GM12878 (cell line): Measurements from ENCODE around the gene PELI1. TPM values are rescaled to one million over a fixed set of nuclear protein-coding genes. Genes with fewer than 3 reads are reported as not detected.

ENCODE experiments used
- ATAC-seq: fragments of 200-7000 bp; cut with Tn5 transposase; 3 replicates; pipeline ENCODE4 v1.9.1; 2020; ENCODE audit warnings: mild to moderate bottlenecking, moderate library complexity
- BruUV-seq: library from RNA; stranded (reverse); fragments of 400-500 nt; replicated peaks from 2 replicates; lab custom pipeline; 2021; lab: Mats Ljungman, UMichigan
- CTCF ChIA-PET: fragments of 300-600 bp; sonication (Branson Sonifier 250); formaldehyde crosslinking; extraction: SDS; loops from one replicate; lab custom pipeline; 2021; ENCODE audit warnings: inconsistent platforms; lab: Yijun Ruan, JAX
- POLR2A ChIA-PET: fragments of 350-600 bp; formaldehyde crosslinking; extraction: SDS; loops from one replicate; lab custom pipeline; 2021; ENCODE audit warnings: inconsistent platforms; lab: Charles Lee
- RAD21 ChIA-PET: fragments of 300-600 bp; sonication (Branson Sonifier 250); formaldehyde crosslinking; loops from one replicate; lab custom pipeline; 2023; ENCODE audit warnings: antibody characterized with exemption; ENCODE audit not compliant: unreplicated experiment; lab: Charles Lee
- SMC1A ChIA-PET: fragments of 300-600 bp; sonication (Branson Sonifier 250); formaldehyde crosslinking; loops from one replicate; lab custom pipeline; 2023; ENCODE audit not compliant: unreplicated experiment, uncharacterized antibody; lab: Charles Lee
- DNase-seq: peaks from one replicate; pipeline ENCODE4 v3.0.0-alpha.2; 2011; ENCODE audit warnings: low read depth, low spot score
- FAIRE-seq: peaks from 3 replicates; lab custom pipeline; 2011; peaks lifted over from hg19 to GRCh38; lab: Jason Lieb, UNC
- H2AFZ ChIP-seq: 2 replicates; pipeline ENCODE4 v1.6.0; 2011; ENCODE audit warnings: low read depth, low read length, control low read depth; ENCODE audit not compliant: control insufficient read depth
- H3K27ac ChIP-seq: 2 replicates; pipeline ENCODE4 v1.5.1; 2011; ENCODE audit warnings: control low read depth; ENCODE audit not compliant: control insufficient read depth, insufficient read depth
- H3K27me3 ChIP-seq, 2 experiments: replicated peaks in 1 of 2; 2 replicates each; pipeline versions ENCODE4 v1.6.0 to v1.6.1; 2011; ENCODE audit warnings: low read length in 1 of 2; ENCODE audit not compliant: control insufficient read depth in 2 of 2, insufficient read depth in 2 of 2
- H3K36me3 ChIP-seq, 2 experiments: 2 replicates each; pipeline ENCODE4 v1.5.1; 2011; ENCODE audit warnings: low read length in 1 of 2; ENCODE audit not compliant: control insufficient read depth in 2 of 2, insufficient read depth in 2 of 2
- H3K4me1 ChIP-seq: 2 replicates; pipeline ENCODE4 v1.6.1; 2011; ENCODE audit warnings: mild to moderate bottlenecking, low read length, moderate library complexity, mixed read lengths; ENCODE audit not compliant: control insufficient read depth, insufficient read depth
- H3K4me2 ChIP-seq: 2 replicates; pipeline ENCODE4 v1.6.0; 2011; ENCODE audit warnings: control low read depth; ENCODE audit not compliant: control insufficient read depth, insufficient read depth
- H3K4me3 ChIP-seq: fragments of 200-600 bp; sonication (generic); 2 replicates; pipeline ENCODE4 v1.5.1; 2016
- H3K79me2 ChIP-seq: 2 replicates; pipeline ENCODE4 v1.6.0; 2011; ENCODE audit warnings: low read length; ENCODE audit not compliant: control insufficient read depth, insufficient read depth
- H3K9ac ChIP-seq: 2 replicates; pipeline ENCODE4 v1.8.0; 2011; ENCODE audit warnings: low read length, control low read depth, mixed read lengths; ENCODE audit not compliant: control insufficient read depth, insufficient read depth
- H3K9me3 ChIP-seq: replicated peaks from 3 replicates; pipeline ENCODE4 v1.5.1; 2011; ENCODE audit warnings: mild to moderate bottlenecking, low read length; ENCODE audit not compliant: control insufficient read depth, insufficient read depth
- H4K20me1 ChIP-seq: 2 replicates; pipeline ENCODE4 v1.6.0; 2011; ENCODE audit not compliant: control insufficient read depth, insufficient read depth
- E2F8 ChIP-seq: fragments of 450-650 bp; IDR thresholded peaks from 2 replicates; pipeline ENCODE4 v1.6.1; 2018; ENCODE audit warnings: mild to moderate bottlenecking, low read depth, moderate library complexity; ENCODE audit not compliant: partially characterized antibody
- IRF3 ChIP-seq: fragments of 450-650 bp; IDR thresholded peaks from 2 replicates; pipeline ENCODE4 v1.6.1; 2014; ENCODE audit warnings: mild to moderate bottlenecking
- NFXL1 ChIP-seq: fragments of 450-650 bp; IDR thresholded peaks from 2 replicates; pipeline ENCODE4 v1.6.1; 2017; ENCODE audit warnings: antibody characterized with exemption, mild to moderate bottlenecking, borderline replicate concordance
- PAX8 ChIP-seq: fragments of 450-650 bp; IDR thresholded peaks from 2 replicates; pipeline ENCODE4 v1.6.1; 2017; ENCODE audit warnings: mild to moderate bottlenecking, moderate library complexity
- PBX3 ChIP-seq: IDR thresholded peaks from 2 replicates; pipeline ENCODE4 v1.6.1; 2011; ENCODE audit warnings: mild to moderate bottlenecking, low read depth, low read length, moderate library complexity; ENCODE audit not compliant: insufficient replicate concordance
- SIX5 ChIP-seq: IDR thresholded peaks from 2 replicates; pipeline ENCODE4 v1.6.1; 2011; ENCODE audit warnings: mild to moderate bottlenecking, low read depth, low read length, moderate library complexity; ENCODE audit not compliant: severe bottlenecking
- SKIL ChIP-seq: fragments of 450-650 bp; IDR thresholded peaks from 2 replicates; pipeline ENCODE4 v1.6.1; 2017; ENCODE audit warnings: mild to moderate bottlenecking, low read depth, inconsistent platforms; ENCODE audit not compliant: poor library complexity, severe bottlenecking
- TBL1XR1 ChIP-seq: IDR thresholded peaks from 2 replicates; pipeline ENCODE4 v1.6.1; 2012; ENCODE audit warnings: low read depth, low read length, improper control_type of control experiment
- USF1 ChIP-seq: IDR thresholded peaks from 2 replicates; pipeline ENCODE4 v1.6.1; 2011; ENCODE audit warnings: borderline replicate concordance, low read depth, mild to moderate bottlenecking, moderate library complexity, mixed read lengths, low read length; ENCODE audit not compliant: insufficient read depth; ENCODE audit errors: extremely low read length
- ZNF207 ChIP-seq: fragments of 450-650 bp; IDR thresholded peaks from 2 replicates; pipeline ENCODE4 v1.6.1; 2014; ENCODE audit warnings: antibody characterized with exemption, mild to moderate bottlenecking, borderline replicate concordance
- ZSCAN29 ChIP-seq: fragments of 450-650 bp; IDR thresholded peaks from 2 replicates; pipeline ENCODE4 v1.6.1; 2017; ENCODE audit warnings: mild to moderate bottlenecking, moderate library complexity
- WGBS: methylation state at CpG from one replicate; pipeline ENCODE4 v1.1.6; 2016; ENCODE audit warnings: low lambda C conversion rate; ENCODE audit not compliant: insufficient replicate concordance, insufficient coverage; ENCODE audit errors: missing lambda C conversion rate; 5-methylcytosine and 5-hydroxymethylcytosine counted together
- in situ Hi-C: fragments of 300-500 bp; cut with MboI; formaldehyde crosslinking; loops from 9 replicates; pipeline ENCODE4 v1.14.3; 2018; ENCODE audit warnings: mixed read lengths
- intact Hi-C: fragments of 100-400 bp; cut with micrococcal nuclease; formaldehyde crosslinking; loops from one replicate; pipeline ENCODE4 v1.14.2; 2022; ENCODE audit not compliant: unreplicated experiment
- polyA plus RNA-seq, 11 experiments: library from polyadenylated mRNA; depleted of rRNA in 4 of 11; unstranded in 6 of 11; stranded (reverse) in 5 of 11; fragments of >200 nt; fragmentation: Nextera tagmentation in 4 of 11; fragmentation: Illumina TruSeq in 1 of 11; extraction: Ambion mirVana in 4 of 11; extraction: Trizol in 1 of 11; gene quantifications; 1 replicate in 1 of 11; 2 replicates in 10 of 11; pipeline versions ENCODE4 v1.2.1 to v1.2.3, GENCODE V29; 2011 to 2016; ENCODE audit warnings: inconsistent platforms in 2 of 11, missing spikeins in 2 of 11, low read depth in 1 of 11
- total RNA-seq, 4 experiments: library from RNA; depleted of rRNA in 3 of 4; stranded (reverse); fragments of >200 nt in 3 of 4; fragmentation: Illumina TruSeq in 1 of 4; extraction: Trizol in 1 of 4; gene quantifications; 2 replicates each; pipeline versions ENCODE4 v1.2.1 to v1.2.3, GENCODE V29; 2013 to 2021

PELI1 gene
- total and polyA plus RNA-seq, 10 of the 15 experiments (the other 5 are each of a cell fraction or from before 2014, with no cell fraction given) = 12.1 to 92.0 (median 39.8) TPM

- no peak for TF ChIP-seq PBX3
These were observed at the start of gene PELI1 (continued) for GRCh38 chr2:64144057-64145013.

- no peak for ATAC-seq
- in situ Hi-C loops (no loop called here), intact Hi-C loops (no loop called here)
- DNase-seq = no peak
- Histone ChIP-seq H3K4me2 (no peak overlapping the region), H3K9ac (no peak overlapping the region), H3K4me1 (peaks cover 36% of the 10 kb centered on the region), H3K27me3 (no peaks in the 10 kb centered on the region), H3K9me3 (no peaks in the 10 kb centered on the region; the same call in 1 of the 3 replicates), H4K20me1 (no peaks in the 10 kb centered on the region), H2AFZ (no peak overlapping the region), H3K4me3 (no peak overlapping the region), H3K79me2 (no peaks in the 10 kb centered on the region), H3K36me3 (no peaks in the 10 kb centered on the region), H3K27ac (no peak overlapping the region)
- BruUV-seq = no TSS peak
- WGBS = 98% methylated on average over 4 of the region's 4 CpGs
- RAD21 ChIA-PET = no interaction called here
- SMC1A ChIA-PET = interaction anchor here (0.5 to 3.1 kb wide), 4 partner anchors 11 to 262 kb away, joined by 3 to 22 read pairs (median 10); no protein-coding TSS in a partner anchor
- POLR2A ChIA-PET = no interaction called here
- CTCF ChIA-PET = interaction anchor here (1.3 kb wide), 1 partner anchor 133 kb away, joined by 4 read pairs; no protein-coding TSS in a partner anchor
- FAIRE-seq = no peak
- TF ChIP-seq IRF3 (no peak), ZNF207 (no peak), SKIL (no peak), USF1 (no peak), PAX8 (no peak), SIX5 (no peak), NFXL1 (no peak), TBL1XR1 (no peak), E2F8 (no peak), ZSCAN29 (no peak)
These were observed 49.3 kb upstream of the PELI1 start for GRCh38 chr2:64193491-64193890.
